HEK293 (cell line): Measurements from ENCODE around the gene C2CD2.

Experiments
- CTCF ChIA-PET: fragments of 350-600 bp; formaldehyde crosslinking; extraction: SDS; loops from one replicate; lab custom pipeline; 2021; ENCODE audit warnings: antibody characterized with exemption; lab: Yijun Ruan, JAX
- POLR2A ChIA-PET: fragments of 300-600 bp; formaldehyde crosslinking; extraction: SDS; loops from one replicate; lab custom pipeline; 2020; ENCODE audit warnings: antibody characterized with exemption, inconsistent platforms; lab: Yijun Ruan, JAX
- H3K27ac ChIP-seq: fragments of 200-500 bp; sonication (Bioruptor generic); 2 replicates; pipeline ENCODE4 v1.5.1; 2014; ENCODE audit warnings: low read depth, low read length, control low read depth, inconsistent platforms; ENCODE audit errors: extremely low read depth
- H3K36me3 ChIP-seq, 2 experiments: fragments of 200-500 bp in 1 of 2; sonication (Bioruptor generic) in 1 of 2; 1 replicate in 1 of 2; 2 replicates in 1 of 2; pipeline ENCODE4 v1.5.1; 2014 to 2017; ENCODE audit warnings: inconsistent platforms in 2 of 2, low read length in 2 of 2; ENCODE audit not compliant: control insufficient read depth in 2 of 2, insufficient read depth in 1 of 2
- H3K4me1 ChIP-seq: fragments of 200-500 bp; sonication (Bioruptor generic); 2 replicates; pipeline ENCODE4 v1.5.1; 2014; ENCODE audit warnings: mild to moderate bottlenecking, low read length, inconsistent platforms; ENCODE audit not compliant: control insufficient read depth, insufficient read depth
- H3K4me3 ChIP-seq: 2 replicates; pipeline ENCODE4 v1.5.1; 2011; ENCODE audit warnings: low read depth, mild to moderate bottlenecking, control low read depth, low read length, moderate library complexity
- H3K9me3 ChIP-seq: fragments of 200-500 bp; sonication (Bioruptor generic); 2 replicates; pipeline ENCODE4 v1.5.1; 2014; ENCODE audit warnings: low read depth, low read length, inconsistent platforms; ENCODE audit not compliant: control insufficient read depth, insufficient read depth
- BCL11A ChIP-seq: fragments of 450-650 bp; formaldehyde crosslinking; IDR thresholded peaks from 2 replicates; pipeline ENCODE4 v1.5.1; 2016; ENCODE audit warnings: low read depth, missing biosample characterization, missing genetic modification characterization
- BCL6B ChIP-seq: fragments of 450-650 bp; formaldehyde crosslinking; IDR thresholded peaks from 2 replicates; pipeline ENCODE4 v1.5.1; 2017; ENCODE audit warnings: missing biosample characterization, missing genetic modification characterization
- HIC1 ChIP-seq: fragments of 450-650 bp; formaldehyde crosslinking; IDR thresholded peaks from 2 replicates; pipeline ENCODE4 v1.5.1; 2016; ENCODE audit warnings: missing biosample characterization, missing genetic modification characterization
- HOXA7 ChIP-seq: sonication (generic); formaldehyde crosslinking; IDR thresholded peaks from 2 replicates; pipeline ENCODE4 v1.8.1; 2022; ENCODE audit warnings: missing genetic modification reagents, borderline replicate concordance
- HOXC10 ChIP-seq: sonication (generic); formaldehyde crosslinking; IDR thresholded peaks from 2 replicates; pipeline ENCODE4 v1.8.1; 2023; ENCODE audit warnings: mild to moderate bottlenecking, missing genetic modification reagents
- KLF17 ChIP-seq: fragments of 450-650 bp; formaldehyde crosslinking; IDR thresholded peaks from 2 replicates; pipeline ENCODE4 v1.5.1; 2016; ENCODE audit warnings: missing biosample characterization, missing genetic modification characterization
- OVOL3 ChIP-seq: fragments of 450-650 bp; formaldehyde crosslinking; IDR thresholded peaks from 2 replicates; pipeline ENCODE4 v1.5.1; 2016; ENCODE audit warnings: missing biosample characterization, missing genetic modification characterization
- SCRT2 ChIP-seq: fragments of 450-650 bp; formaldehyde crosslinking; IDR thresholded peaks from 2 replicates; pipeline ENCODE4 v1.5.1; 2016; ENCODE audit warnings: missing biosample characterization, missing genetic modification characterization
- ZBTB10 ChIP-seq: fragments of 450-650 bp; formaldehyde crosslinking; IDR thresholded peaks from 2 replicates; pipeline ENCODE4 v1.5.1; 2016; ENCODE audit warnings: missing biosample characterization, missing genetic modification characterization
- ZEB2 ChIP-seq: fragments of 450-650 bp; formaldehyde crosslinking; IDR thresholded peaks from 2 replicates; pipeline ENCODE4 v1.5.1; 2016; ENCODE audit warnings: missing biosample characterization, missing genetic modification characterization
- ZFP41 ChIP-seq: fragments of 450-650 bp; formaldehyde crosslinking; IDR thresholded peaks from 2 replicates; pipeline ENCODE4 v1.5.1; 2016; ENCODE audit warnings: missing biosample characterization, missing genetic modification characterization, borderline replicate concordance
- ZNF133 ChIP-seq: fragments of 450-650 bp; formaldehyde crosslinking; IDR thresholded peaks from 2 replicates; pipeline ENCODE4 v1.5.1; 2016; ENCODE audit warnings: missing biosample characterization, missing genetic modification characterization
- ZNF155 ChIP-seq: fragments of 450-650 bp; formaldehyde crosslinking; IDR thresholded peaks from 2 replicates; pipeline ENCODE4 v1.5.1; 2016; ENCODE audit warnings: missing biosample characterization, missing genetic modification characterization
- ZNF19 ChIP-seq: fragments of 450-650 bp; formaldehyde crosslinking; IDR thresholded peaks from 2 replicates; pipeline ENCODE4; 2016; ENCODE audit warnings: missing biosample characterization, missing genetic modification characterization, low read depth
- ZNF223 ChIP-seq: fragments of 450-650 bp; formaldehyde crosslinking; IDR thresholded peaks from 2 replicates; pipeline ENCODE4 v1.5.1; 2016; ENCODE audit warnings: missing biosample characterization, missing genetic modification characterization
- ZNF292 ChIP-seq: fragments of 450-650 bp; formaldehyde crosslinking; IDR thresholded peaks from 2 replicates; pipeline ENCODE4 v1.5.1; 2016; ENCODE audit warnings: low read depth, missing biosample characterization, missing genetic modification characterization, borderline replicate concordance
- ZNF324 ChIP-seq: fragments of 450-650 bp; formaldehyde crosslinking; IDR thresholded peaks from 2 replicates; pipeline ENCODE4 v1.5.1; 2016; ENCODE audit warnings: missing biosample characterization, missing genetic modification characterization
- ZNF350 ChIP-seq: fragments of 450-650 bp; formaldehyde crosslinking; IDR thresholded peaks from 2 replicates; pipeline ENCODE4 v1.5.0; 2017; ENCODE audit warnings: missing biosample characterization, mild to moderate bottlenecking, missing genetic modification characterization
- ZNF366 ChIP-seq: fragments of 450-650 bp; formaldehyde crosslinking; conservative IDR thresholded peaks from 2 replicates; pipeline ENCODE4 v1.5.1; 2016; ENCODE audit warnings: missing biosample characterization, missing genetic modification characterization
- ZNF561 ChIP-seq: fragments of 450-650 bp; IDR thresholded peaks from 2 replicates; pipeline ENCODE4 v1.5.1; 2018; ENCODE audit warnings: missing biosample characterization, missing genetic modification characterization, borderline replicate concordance
- ZNF571 ChIP-seq: fragments of 450-650 bp; formaldehyde crosslinking; IDR thresholded peaks from 2 replicates; pipeline ENCODE4 v1.5.0; 2017; ENCODE audit warnings: missing biosample characterization, missing genetic modification characterization
- ZNF629 ChIP-seq: fragments of 450-650 bp; formaldehyde crosslinking; IDR thresholded peaks from 2 replicates; pipeline ENCODE4 v1.5.1; 2017; ENCODE audit warnings: missing biosample characterization, missing genetic modification characterization
- ZNF677 ChIP-seq: fragments of 450-650 bp; IDR thresholded peaks from 2 replicates; pipeline ENCODE4 v1.5.0; 2018; ENCODE audit warnings: missing biosample characterization, mild to moderate bottlenecking, missing genetic modification characterization, moderate library complexity
- ZSCAN18 ChIP-seq: fragments of 450-650 bp; formaldehyde crosslinking; IDR thresholded peaks from 2 replicates; pipeline ENCODE4 v1.5.1; 2016; ENCODE audit warnings: missing biosample characterization, missing genetic modification characterization

Gene C2CD2

GRCh38 chr21:41948078-41948895 lies 5.5 kb downstream of the C2CD2 start:
- H3K4me1 ChIP-seq: no peaks in the 10 kb centered on the region
- H3K9me3 ChIP-seq: no peaks in the 10 kb centered on the region
- H3K36me3 ChIP-seq: no peaks in the 10 kb centered on the region
- TF ChIP-seq ZNF19 (tag by site-specific recombination) (no peak), ZNF155 (no peak), ZEB2 (tag by site-specific recombination) (no peak), ZFP41 (tag by site-specific recombination) (no peak), ZNF629 (tag by site-specific recombination) (no peak), ZNF350 (tag by site-specific recombination) (no peak), ZNF366 (tag by site-specific recombination) (no peak), SCRT2 (tag by site-specific recombination) (no peak), HOXA7 (CRISPR knock-in tag) (no peak), ZNF223 (tag by site-specific recombination) (no peak), KLF17 (no peak), HOXC10 (CRISPR knock-in tag) (no peak), ZNF571 (tag by site-specific recombination) (no peak), ZBTB10 (no peak), ZSCAN18 (no peak), ZNF561 (no peak)
- CTCF ChIA-PET: no interaction called here
- POLR2A ChIA-PET: interaction anchor here (0.7 kb wide), 1 partner anchor 173 kb away, joined by 9 read pairs; no protein-coding TSS in a partner anchor
- no peak overlapping the region for H3K27ac ChIP-seq
- no peak overlapping the region for H3K4me3 ChIP-seq

- POLR2A ChIA-PET: interaction anchor here (0.6 kb wide), 1 partner anchor 10 kb away, joined by 3 read pairs; no protein-coding TSS in a partner anchor
- no peak for TF ChIP-seq ZNF133 (tag by site-specific recombination)
- Histone ChIP-seq H3K4me3 (no peak overlapping the region), H3K9me3 (no peaks in the 10 kb centered on the region), H3K27ac (no peak overlapping the region), H3K4me1 (no peaks in the 10 kb centered on the region), H3K36me3 (no peaks in the 10 kb centered on the region)
- CTCF ChIA-PET: no interaction called here
These were observed 7.8 kb downstream of the C2CD2 start for GRCh38 chr21:41945982-41946381.

GRCh38 chr21:41943851-41944250 lies 10.0 kb downstream of the C2CD2 start:
- TF ChIP-seq ZNF677 (tag by site-specific recombination) (no peak), OVOL3 (tag by site-specific recombination) (no peak), ZNF324 (tag by site-specific recombination) (no peak), BCL6B (tag by site-specific recombination) (no peak), BCL11A (tag by site-specific recombination) (no peak), HIC1 (tag by site-specific recombination) (no peak), ZNF292 (tag by site-specific recombination) (no peak)
- CTCF ChIA-PET: interaction anchor here (0.5 kb wide), 1 partner anchor 1997 kb away, joined by 4 read pairs; no protein-coding TSS in a partner anchor
- H3K4me1 ChIP-seq: no peaks in the 10 kb centered on the region
- no peak overlapping the region for H3K4me3 ChIP-seq
- no peaks in the 10 kb centered on the region for H3K9me3 ChIP-seq
- H3K27ac ChIP-seq: no peak overlapping the region
- POLR2A ChIA-PET: interaction anchor here (2.1 kb wide), 1 partner anchor 18 kb away, joined by 4 read pairs; no protein-coding TSS in a partner anchor
- H3K36me3 ChIP-seq: no peaks in the 10 kb centered on the region
